Thyroid gland (tissue), 4 donors: ENCODE results near the gene PATJ. TPM values are rescaled to one million over a fixed set of nuclear protein-coding genes. Genes with fewer than 3 reads are reported as not detected.

Experiments
- DNase-seq, 2 donors: peaks; one replicate each; pipeline ENCODE4 v3.0.0-alpha.2; 2019
- H3K27ac ChIP-seq, 3 donors: fragments of 200-600 bp; sonication (generic); 1 replicate in 2 of 3; 2 replicates in 1 of 3; pipeline ENCODE4 v1.5.1; 2016 to 2019; ENCODE audit warnings: mild to moderate bottlenecking in 1 of 3, moderate library complexity in 1 of 3
- H3K27me3 ChIP-seq: fragments of 200-600 bp; sonication (generic); one replicate; pipeline ENCODE4 v1.5.1; 2019
- H3K36me3 ChIP-seq, 2 donors: fragments of 200-600 bp; sonication (generic); one replicate each; pipeline ENCODE4 v1.5.1; 2016 to 2019
- H3K4me1 ChIP-seq, 2 donors: fragments of 200-600 bp; sonication (generic); one replicate each; pipeline ENCODE4 v1.5.1; 2017 to 2019
- H3K4me3 ChIP-seq, 3 donors: fragments of 200-600 bp; sonication (generic); replicated peaks in 1 of 3; 1 replicate in 2 of 3; 2 replicates in 1 of 3; pipeline ENCODE4 v1.5.1; 2016; ENCODE audit warnings: mild to moderate bottlenecking in 1 of 3
- H3K9me3 ChIP-seq: fragments of 200-600 bp; sonication (generic); one replicate; pipeline ENCODE4 v1.5.1; 2017
- POLR2A ChIP-seq, 2 donors: fragments of 450-650 bp; IDR thresholded peaks; one replicate each; pipeline ENCODE4 v1.6.1; 2017; ENCODE audit warnings: antibody characterized with exemption in 2 of 2, mild to moderate bottlenecking in 2 of 2, moderate library complexity in 1 of 2
- WGBS, 2 donors: methylation state at CpG; one replicate each; pipeline ENCODE4 v1.1.5; 2017; 5-methylcytosine and 5-hydroxymethylcytosine counted together
- intact Hi-C: fragments of 100-400 bp; cut with DNase I; formaldehyde crosslinking; loops from one replicate; pipeline ENCODE4 v1.15.1; 2023
- total RNA-seq, 4 donors: library from RNA; depleted of rRNA; stranded (reverse); fragments of >200 nt; gene quantifications; one replicate each; pipeline ENCODE4 v1.2.3, GENCODE V29; 2016
- TF ChIP-seq, protein P1 (sequence below), 6 experiments: fragments of 200-600 bp in 3 of 6; fragments of 450-650 bp in 3 of 6; sonication (generic) in 3 of 6; IDR thresholded peaks; one replicate each; pipeline ENCODE4 v1.5.1; 2016 to 2019; ENCODE audit warnings: antibody characterized with exemption in 6 of 6, mild to moderate bottlenecking in 2 of 6, inconsistent platforms in 1 of 6, moderate library complexity in 1 of 6

Gene PATJ
- total RNA-seq, 4 donors from 2014 or later = 94.7 to 221 (median 119) TPM

DNA sequence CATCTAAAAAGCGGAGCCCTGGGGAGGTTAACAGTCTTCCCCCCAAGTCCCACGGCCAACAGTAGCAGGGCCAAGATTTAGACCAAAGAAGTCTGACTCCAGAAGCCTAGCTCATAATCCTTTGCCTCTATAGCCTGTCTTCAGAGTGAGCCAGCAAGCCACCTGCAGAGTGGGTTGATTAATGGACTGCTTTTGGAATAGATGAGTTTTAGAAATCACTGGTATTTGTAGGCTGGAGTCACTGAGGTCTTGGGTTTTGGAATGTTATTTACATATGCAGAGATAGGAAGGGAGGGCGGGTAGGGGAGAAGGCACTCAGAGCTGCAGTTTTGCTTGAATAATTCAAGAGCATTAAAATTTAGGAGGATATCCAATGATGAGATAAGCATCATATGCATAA lies 361.6 kb downstream of the PATJ start:
- DNase-seq = no peak
- WGBS, 2 donors = 94 to 96% methylated on average over 3 of the region's 3 CpGs
- no peak overlapping the region for H3K4me3 ChIP-seq
- intact Hi-C loops = no loop called here
- H3K27me3 ChIP-seq = no peaks in the 10 kb centered on the region
- no peak for TF ChIP-seq POLR2A (IDR thresholded peaks at IDR 0.05)
- TF ChIP-seq, protein P1, sequence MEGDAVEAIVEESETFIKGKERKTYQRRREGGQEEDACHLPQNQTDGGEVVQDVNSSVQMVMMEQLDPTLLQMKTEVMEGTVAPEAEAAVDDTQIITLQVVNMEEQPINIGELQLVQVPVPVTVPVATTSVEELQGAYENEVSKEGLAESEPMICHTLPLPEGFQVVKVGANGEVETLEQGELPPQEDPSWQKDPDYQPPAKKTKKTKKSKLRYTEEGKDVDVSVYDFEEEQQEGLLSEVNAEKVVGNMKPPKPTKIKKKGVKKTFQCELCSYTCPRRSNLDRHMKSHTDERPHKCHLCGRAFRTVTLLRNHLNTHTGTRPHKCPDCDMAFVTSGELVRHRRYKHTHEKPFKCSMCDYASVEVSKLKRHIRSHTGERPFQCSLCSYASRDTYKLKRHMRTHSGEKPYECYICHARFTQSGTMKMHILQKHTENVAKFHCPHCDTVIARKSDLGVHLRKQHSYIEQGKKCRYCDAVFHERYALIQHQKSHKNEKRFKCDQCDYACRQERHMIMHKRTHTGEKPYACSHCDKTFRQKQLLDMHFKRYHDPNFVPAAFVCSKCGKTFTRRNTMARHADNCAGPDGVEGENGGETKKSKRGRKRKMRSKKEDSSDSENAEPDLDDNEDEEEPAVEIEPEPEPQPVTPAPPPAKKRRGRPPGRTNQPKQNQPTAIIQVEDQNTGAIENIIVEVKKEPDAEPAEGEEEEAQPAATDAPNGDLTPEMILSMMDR (IDR thresholded peaks at IDR 0.05) = no peak
- no peaks in the 10 kb centered on the region for H3K9me3 ChIP-seq
- no peaks in the 10 kb centered on the region for H3K4me1 ChIP-seq
- no peaks in the 10 kb centered on the region for H3K36me3 ChIP-seq
- no peak overlapping the region for H3K27ac ChIP-seq

DNA sequence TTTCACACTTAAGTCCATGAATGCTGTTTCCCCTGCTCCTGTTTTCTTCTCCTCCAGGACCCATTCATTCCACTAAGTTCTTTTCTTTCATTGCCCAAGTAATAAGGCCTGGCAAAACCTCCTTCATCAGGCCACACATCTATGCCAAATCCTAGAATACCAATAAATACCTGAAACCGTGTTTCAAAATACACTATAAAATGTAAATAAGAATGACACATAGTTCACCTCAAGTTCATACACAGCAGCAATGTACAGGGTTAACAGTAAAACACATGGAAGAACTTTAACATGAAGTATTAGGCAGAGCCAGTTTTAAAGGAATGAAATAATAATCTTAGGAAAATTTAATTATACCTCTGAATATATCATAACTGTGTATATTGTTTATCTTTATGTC lies 365.6 kb downstream of the PATJ start:
- Histone ChIP-seq H3K36me3 (no peaks in the 10 kb centered on the region), H3K4me1 (no peaks in the 10 kb centered on the region), H3K4me3 (no peak overlapping the region), H3K9me3 (no peaks in the 10 kb centered on the region), H3K27me3 (no peaks in the 10 kb centered on the region), H3K27ac (no peak overlapping the region)
- TF ChIP-seq, protein P1 (IDR thresholded peaks at IDR 0.05) = no peak
- TF ChIP-seq POLR2A (IDR thresholded peaks at IDR 0.05) = no peak
- 85 to 90% methylated on average over 1 of the region's 1 CpG for WGBS, 2 donors
- intact Hi-C loops = no loop called here
- no peak for DNase-seq

DNA sequence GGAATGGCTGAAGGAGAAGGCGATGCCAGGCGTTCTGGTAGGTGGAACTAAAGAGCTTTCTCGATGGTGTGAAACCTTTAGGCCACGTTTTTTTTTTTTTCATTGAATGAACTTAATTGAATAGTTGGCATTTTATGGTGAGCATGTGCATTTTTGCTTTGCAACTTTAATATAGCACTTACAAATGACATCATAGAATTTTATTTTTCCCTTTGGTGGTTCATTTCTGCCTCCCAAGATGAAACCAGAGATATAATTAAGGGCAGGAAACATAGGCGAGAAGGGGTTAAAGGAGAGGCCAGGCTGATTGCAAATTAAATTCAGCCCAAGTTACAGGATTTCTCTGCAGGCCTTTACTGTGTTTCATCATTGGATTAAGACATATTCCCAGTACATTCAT lies 366.8 kb downstream of the PATJ start:
- H3K27ac ChIP-seq = no peak overlapping the region
- 84 to 88% methylated on average over 5 of the region's 5 CpGs for WGBS, 2 donors
- intact Hi-C loops = no loop called here

DNA sequence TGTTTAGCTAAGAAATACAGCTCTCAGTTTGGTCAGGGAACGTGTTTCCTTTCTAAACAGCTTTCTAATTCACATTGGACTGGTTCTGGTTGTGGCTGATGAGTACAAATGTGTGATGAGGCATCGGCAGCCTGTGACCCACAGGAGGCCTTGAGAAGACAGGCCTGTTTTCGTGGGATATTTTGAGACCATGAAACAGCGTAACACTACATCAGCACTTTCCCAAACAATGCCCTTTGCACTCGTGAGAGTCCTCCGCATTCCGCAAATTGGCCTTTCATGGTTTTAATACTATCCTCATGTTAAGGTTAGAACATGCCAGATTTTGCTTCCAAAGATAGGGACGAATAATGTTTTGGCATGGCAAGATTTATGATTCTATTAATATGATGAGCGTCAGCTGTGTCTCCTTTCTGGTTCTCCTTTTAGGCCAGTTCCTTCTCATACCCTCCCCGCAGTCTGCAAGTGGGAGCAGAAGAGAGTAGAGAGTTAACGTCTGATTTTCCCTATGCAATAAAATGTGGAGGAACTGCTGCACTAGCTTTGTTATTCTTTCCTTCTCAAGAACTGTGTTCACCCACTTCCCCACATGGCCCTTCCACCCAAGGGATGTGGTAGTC lies 368.0 kb downstream of the PATJ start:
- Histone ChIP-seq H3K36me3 (no peaks in the 10 kb centered on the region), H3K27ac (no peak overlapping the region), H3K9me3 (no peaks in the 10 kb centered on the region), H3K4me3 (no peak overlapping the region), H3K27me3 (no peaks in the 10 kb centered on the region), H3K4me1 (no peaks in the 10 kb centered on the region)
- WGBS, 2 donors = 80 to 84% methylated on average over 11 of the region's 11 CpGs
- TF ChIP-seq POLR2A (IDR thresholded peaks at IDR 0.05) = no peak
- TF ChIP-seq, protein P1 (IDR thresholded peaks at IDR 0.05) = no peak
- intact Hi-C loops = no loop called here
- no peak for DNase-seq

More for the DNA sequence above, 366.8 kb downstream of the PATJ start:
- Histone ChIP-seq H3K27me3 (no peaks in the 10 kb centered on the region), H3K4me1 (no peaks in the 10 kb centered on the region), H3K9me3 (no peaks in the 10 kb centered on the region), H3K36me3 (no peaks in the 10 kb centered on the region), H3K4me3 (no peak overlapping the region)
- TF ChIP-seq POLR2A (IDR thresholded peaks at IDR 0.05) = no peak
- TF ChIP-seq, protein P1 (IDR thresholded peaks at IDR 0.05) = no peak
- DNase-seq = no peak

DNA sequence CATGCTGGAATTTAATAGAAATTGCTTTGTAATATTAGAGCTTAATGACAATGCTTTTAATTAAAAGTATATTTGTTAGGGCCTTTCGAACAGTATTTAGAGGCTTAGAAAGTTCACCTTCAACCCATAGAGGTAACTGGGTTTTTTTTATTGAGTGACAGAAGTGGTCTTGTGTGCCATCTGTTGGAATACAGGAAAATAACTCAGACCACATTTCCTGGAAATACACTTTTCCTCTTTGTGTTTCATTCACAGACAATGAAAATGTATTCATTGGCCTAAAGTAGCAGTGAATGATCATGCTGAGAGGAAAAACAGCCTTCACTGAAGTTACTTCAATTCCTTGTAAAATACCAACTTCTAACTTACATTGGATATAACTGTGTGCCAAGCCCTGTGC lies 368.8 kb downstream of the PATJ start:
- 98 to 100% methylated on average over 1 of the region's 1 CpG for whole genome bisulfite sequencing, 2 donors
- H3K36me3 ChIP-seq = no peaks in the 10 kb centered on the region
- H3K4me1 ChIP-seq = no peaks in the 10 kb centered on the region
- H3K9me3 ChIP-seq = no peaks in the 10 kb centered on the region
- H3K27me3 ChIP-seq = no peaks in the 10 kb centered on the region
- TF ChIP-seq, protein P1 (IDR thresholded peaks at IDR 0.05) = peak in 1 of 6 experiments; percentile 9
- no peak for TF ChIP-seq POLR2A (IDR thresholded peaks at IDR 0.05)
- no peak overlapping the region for H3K27ac ChIP-seq
- no peak for DNase-seq
- intact Hi-C loops = no loop called here
- H3K4me3 ChIP-seq = no peak overlapping the region
